GM21367 (cell line): Measurements from ENCODE around the gene C2.

Experiments used
- ATAC-seq: cut with Tn5 transposase; IDR thresholded peaks from one replicate; pipeline ENCODE4 v1.9.1; 2021; ENCODE audit not compliant: unreplicated experiment

Gene C2

DNA sequence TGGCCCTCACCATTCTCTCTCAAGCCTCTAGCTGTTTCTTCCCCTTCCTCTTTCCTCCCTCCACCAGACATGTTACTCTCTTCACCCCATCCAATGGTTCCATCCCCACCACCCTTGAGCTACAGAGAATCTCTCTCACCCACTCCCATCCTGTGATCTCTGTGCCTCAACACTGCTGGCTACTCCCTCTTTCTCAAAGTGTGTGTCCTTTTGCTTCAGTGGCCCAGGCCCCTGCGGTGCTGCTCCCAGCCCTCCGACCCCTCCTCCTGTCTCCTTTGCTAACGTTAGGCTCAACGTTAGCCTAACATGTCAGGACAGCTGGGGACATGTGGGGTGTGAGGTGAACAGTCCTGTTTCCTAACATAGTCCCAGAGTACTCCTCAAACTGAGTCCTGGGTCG, 25.4 kb downstream of the C2 start:
- no peak for ATAC-seq

DNA sequence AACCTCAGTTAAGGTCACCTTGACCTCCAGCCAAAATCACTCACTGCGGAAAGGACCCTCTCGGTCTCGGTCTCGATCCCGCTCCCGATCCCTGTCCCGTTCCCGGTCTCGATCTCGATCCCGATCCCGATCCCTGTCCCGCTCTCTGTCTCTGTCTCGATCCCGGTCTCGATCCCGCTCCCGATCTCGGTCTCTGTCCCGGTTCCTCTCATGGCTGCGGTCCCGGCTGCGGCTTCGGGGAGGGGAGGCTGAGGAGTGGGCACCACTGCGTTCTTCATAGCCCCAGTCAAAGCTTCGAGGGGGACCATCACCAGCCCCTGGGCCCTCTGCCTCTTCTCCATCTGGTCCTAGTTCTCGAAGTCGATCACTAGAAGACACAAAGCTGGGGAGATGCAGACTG, 27.0 kb downstream of the C2 start:
- no peak for ATAC-seq

DNA sequence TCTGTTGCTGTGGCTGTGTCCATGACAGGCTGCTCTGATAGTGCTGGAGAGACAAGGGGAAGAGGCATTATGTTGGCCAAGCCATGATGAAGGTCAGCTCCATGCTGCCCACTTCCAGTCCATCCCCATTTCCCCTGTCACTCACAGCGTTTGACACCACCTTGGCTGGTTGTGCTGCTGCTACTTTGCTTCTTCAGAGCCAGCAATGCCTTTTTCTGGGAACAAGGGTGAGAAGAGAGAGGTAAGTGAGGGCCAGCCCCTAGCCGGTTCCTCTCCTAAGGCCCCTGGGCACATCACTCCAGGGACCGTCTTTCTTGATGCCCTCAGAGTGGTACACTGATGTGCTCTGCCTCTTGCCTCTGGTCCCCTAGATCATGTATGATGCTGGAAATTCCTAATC, 29.3 kb downstream of the C2 start:
- ATAC-seq = no peak

GRCh38 chr6:31958412-31958740, 30.9 kb downstream of the C2 start:
- ATAC-seq = no peak

DNA sequence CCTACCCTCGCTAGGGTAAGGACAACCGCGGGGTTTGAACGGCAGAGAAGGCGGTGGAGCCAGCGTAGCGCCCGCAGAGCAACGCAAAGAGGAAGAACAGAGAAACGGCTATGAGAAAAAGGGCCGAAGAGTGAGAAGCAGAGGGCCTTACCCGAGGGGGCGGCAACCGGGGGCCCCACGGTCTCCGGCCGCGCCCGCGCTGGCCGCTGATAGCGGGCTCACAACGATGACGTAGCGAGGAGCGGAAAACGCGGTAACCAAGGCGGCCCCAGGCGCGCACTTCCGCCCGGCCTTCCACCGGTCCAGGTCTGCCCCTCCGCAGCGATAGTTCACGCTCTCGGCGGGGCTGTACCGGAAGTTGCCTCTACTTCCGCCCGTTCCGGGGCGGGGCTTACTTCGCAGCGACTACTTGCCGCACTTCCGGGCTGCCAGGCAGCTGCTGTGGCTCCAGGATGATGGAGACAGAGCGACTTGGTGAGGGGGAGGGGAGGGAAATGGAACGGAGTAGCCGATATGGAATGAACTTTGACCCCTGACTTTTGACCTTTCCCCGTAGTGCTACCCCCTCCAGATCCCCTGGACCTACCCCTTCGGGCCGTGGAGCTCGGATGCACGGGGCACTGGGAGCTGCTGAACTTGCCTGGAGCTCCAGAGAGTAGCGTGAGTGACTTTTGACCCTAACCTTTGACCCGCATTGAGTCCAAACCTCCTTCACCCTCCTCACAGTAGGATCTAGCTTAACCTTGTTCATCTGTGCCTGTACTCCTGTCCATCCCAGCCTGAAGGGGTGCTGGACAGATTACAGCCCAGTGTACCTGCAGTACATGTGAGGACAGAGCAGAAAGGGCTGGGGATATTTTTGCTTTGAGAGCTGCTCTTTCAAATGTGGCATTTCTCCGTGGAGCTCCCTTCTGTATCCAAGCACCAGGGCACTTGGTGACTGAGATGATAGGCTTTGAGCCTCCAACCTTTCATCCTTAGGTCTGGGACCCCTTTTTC, 31.5 kb downstream of the C2 start, which contains the start of the genes NELFE and SKIC2:
Gene NELFE (minus strand): TSS at position 231 of the 999 bp plus-strand sequence. CDS start 525 bp downstream, outside the sequence.
Gene SKIC2 (plus strand): TSS at position 435 of the 999 bp plus-strand sequence. CDS start 18 bp downstream, at position 453.
- peak; percentile 84 for ATAC-seq

GRCh38 chr6:31961616-31962015, 34.1 kb downstream of the C2 start:
- ATAC-seq = no peak

DNA sequence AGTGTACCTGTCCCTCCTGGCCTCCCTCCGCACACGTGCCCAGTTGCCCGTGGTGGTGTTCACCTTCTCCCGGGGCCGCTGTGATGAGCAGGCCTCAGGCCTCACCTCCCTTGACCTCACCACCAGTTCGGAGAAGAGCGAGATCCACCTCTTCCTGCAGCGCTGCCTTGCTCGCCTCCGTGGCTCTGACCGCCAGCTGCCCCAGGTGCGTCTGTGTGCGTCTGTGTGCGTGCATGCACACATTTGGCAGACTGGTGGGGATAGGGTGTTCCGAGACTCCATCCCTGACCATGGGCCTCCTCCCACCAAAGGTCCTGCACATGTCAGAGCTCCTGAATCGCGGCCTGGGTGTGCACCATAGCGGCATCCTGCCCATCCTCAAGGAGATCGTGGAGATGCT, 36.4 kb downstream of the C2 start:
- no peak for ATAC-seq

DNA sequence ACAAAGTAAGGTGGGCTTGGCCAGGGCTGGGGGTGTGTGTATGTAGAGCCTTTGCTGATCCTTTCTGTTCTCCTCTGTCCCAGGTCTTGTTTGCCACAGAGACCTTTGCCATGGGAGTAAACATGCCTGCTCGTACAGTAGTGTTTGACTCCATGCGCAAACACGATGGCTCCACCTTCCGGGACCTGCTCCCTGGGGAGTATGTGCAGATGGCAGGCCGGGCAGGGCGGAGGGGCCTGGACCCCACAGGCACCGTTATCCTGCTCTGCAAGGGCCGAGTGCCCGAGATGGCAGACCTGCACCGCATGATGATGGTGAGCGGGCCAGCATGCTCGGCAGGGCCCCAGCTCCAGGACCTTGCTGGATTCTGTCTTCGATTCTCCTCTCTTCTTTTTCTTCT, 38.2 kb downstream of the C2 start:
- no peak for ATAC-seq

DNA sequence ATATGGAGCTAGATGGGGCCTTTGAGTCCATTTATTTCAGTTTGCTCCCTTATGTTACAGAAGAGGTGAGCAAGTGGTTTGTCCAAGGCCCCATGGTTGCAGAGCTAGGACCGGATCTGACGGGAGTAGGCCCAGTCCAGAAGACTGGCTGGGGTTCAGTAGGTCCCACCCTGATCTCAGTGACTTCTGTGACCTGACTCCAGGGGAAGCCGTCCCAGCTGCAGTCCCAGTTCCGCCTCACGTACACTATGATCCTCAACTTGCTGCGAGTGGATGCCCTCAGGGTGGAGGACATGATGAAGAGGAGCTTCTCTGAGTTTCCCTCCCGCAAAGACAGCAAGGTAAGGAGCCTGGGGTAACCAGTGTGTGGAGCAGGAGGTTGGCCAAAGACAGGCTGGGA, 39.0 kb downstream of the C2 start:
- no peak for ATAC-seq

DNA sequence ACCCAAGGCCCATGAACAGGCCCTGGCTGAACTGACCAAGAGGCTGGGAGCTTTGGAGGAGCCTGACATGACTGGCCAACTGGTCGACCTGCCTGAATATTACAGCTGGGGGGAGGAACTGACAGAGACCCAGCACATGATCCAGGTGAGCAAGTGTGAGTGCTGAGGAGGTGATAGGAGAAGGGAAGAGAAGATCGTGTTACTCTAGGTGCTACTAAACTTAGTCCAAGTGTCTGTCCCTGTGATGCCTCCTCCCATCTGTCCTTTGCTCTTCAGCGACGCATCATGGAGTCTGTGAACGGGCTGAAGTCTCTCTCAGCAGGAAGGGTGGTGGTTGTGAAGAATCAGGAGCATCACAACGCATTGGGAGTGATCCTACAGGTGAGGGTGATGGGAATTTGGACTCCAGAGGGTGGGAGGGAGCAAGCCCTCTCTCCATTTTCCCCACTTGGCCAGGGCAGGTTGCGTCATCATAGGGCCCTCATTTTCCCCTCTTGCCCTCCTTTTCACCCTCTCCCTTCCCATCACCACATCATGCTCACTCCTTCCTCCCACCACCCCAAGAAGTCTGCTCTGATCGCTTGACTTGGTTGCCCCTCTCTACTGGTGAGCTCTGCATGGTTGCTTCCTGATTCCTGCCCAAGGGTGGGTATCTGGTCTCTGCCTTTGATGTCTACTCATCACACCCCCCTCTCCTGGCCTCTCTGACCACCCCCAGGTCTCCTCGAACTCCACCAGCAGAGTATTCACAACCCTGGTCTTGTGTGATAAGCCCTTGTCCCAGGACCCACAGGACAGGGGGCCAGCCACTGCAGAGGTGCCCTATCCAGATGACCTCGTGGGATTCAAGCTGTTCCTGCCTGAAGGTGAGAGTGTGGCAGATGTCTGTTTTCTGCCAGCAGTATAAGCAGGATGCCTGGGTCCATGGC, 39.7 kb downstream of the C2 start:
- ATAC-seq = no peak

DNA sequence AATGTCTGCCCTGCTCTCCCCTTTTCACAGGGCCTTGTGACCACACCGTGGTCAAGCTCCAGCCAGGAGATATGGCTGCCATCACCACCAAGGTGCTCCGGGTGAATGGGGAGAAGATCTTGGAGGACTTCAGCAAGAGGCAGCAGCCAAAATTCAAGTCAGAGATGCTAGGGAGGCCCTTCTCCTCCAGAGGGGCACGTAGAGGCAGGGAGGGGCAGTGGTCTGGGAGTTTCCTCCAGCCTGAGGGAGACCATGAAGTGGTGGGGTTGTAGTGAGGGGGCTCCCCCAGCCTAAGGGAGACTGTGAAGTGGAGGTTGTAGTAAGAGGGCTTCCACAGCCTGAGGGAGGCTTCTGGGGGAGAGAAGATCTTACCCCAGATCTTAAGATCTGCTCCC, 40.4 kb downstream of the C2 start:
- no peak for ATAC-seq

- no peak for ATAC-seq
Observed at GRCh38 chr6:31968326-31968725, 40.8 kb downstream of the C2 start.

DNA sequence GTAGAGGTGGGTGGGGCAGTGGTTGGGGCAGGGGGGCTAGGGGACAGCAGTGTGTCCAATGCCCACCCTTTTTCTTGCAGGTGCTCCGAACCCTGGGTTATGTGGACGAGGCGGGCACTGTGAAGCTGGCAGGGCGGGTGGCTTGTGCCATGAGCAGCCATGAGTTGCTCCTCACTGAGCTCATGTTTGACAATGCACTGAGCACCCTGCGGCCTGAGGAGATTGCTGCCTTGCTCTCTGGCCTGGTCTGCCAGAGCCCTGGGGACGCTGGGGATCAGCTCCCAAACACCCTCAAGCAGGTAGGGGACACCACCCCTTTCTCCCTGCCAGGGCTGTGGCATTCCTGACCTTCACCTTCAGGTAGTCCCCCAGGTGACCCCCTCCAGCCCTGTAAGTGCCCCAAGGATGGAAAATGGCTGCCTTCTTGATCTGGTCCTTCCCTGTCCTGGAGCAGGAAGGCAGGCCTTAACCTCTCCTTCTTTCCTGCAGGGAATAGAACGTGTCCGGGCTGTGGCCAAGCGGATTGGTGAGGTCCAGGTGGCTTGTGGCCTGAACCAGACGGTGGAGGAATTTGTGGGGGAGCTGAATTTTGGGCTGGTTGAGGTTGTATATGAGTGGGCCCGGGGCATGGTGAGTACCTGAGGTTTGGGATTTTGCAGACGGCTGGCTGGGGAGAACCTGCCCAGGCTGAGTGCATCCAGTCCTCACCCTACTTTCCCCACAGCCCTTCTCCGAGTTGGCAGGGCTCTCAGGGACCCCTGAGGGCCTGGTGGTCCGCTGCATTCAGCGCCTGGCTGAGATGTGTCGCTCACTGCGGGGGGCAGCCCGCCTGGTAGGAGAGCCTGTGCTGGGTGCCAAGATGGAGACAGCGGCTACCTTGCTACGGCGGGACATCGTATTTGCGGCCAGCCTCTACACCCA, 41.5 kb downstream of the C2 start:
- ATAC-seq = no peak

DNA sequence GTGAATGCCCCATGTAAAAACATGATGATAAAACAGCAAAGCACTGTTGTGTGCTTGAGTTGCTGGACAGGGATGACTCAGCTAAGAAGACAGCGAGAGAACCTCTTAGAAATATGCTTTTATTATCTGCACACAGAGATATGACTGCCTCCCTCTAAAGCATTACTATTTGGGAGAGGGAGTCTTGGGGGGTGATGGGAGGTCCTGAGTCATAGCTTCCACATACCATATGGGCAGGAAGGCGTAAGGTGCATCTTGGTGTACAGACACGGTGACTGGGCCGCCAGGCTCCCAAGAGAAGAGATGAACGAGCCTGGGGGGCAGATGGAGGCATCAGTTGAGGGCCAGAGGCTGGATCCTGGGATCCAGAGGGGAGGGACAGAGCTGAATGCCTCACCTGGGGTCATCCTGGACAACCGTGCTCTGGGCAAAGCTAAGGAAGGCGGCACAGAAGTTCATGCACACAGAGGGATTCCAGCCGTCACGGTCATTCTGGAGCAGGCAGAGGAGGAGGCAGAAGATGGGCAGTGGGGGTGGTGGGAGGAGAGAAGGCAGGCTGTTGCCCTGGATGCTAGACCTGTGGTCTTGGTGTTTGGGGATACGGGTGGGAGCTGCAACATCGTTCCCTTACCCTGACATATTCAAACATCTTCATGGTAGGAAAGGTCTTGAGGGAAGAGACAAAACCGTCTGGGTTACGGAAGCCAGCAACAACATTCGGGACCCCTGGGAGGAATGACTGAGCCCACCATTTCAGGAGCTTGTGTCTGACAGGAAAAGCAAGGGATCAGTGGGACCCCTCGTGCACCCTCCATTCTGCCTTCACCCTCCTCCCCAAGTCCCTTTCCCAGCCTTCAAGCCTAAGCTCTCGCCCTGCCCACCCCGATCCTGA, 42.4 kb downstream of the C2 start:
- no peak for ATAC-seq

DNA sequence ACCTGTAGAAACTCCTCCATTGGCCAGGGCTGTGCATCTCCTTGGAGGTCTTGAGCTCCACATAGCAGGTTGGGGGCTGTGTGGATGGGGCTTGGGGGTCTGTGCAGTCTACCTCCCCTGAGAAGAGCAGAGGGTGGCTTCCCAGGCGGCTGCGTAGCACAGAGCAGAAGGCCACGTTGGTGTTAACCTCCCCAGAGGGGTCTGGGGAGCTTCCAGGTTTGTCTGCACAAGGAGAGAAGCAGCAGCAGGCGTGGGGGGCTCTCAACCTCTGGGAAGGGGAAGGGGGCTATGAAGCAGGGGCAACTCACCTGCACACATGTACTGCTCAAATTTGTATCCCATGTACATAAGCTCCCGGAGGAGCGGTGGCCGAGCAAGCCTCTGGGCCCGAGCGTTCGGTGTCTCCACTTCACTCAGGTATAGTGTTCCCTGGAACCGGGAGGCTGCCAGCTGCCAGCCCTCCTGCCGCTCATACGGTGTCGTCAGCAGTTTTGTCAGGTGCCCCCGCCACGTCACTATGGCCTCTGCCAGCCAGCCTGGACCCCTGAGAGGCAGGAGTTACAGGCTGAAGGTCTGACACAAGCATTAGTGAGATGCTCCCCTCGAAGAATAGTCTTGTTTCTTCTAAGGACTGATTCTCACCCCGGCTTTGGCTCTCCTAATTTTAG, 43.2 kb downstream of the C2 start:
- no peak for ATAC-seq

GRCh38 chr6:31971279-31971992, 43.9 kb downstream of the C2 start:
- no peak for ATAC-seq

DNA sequence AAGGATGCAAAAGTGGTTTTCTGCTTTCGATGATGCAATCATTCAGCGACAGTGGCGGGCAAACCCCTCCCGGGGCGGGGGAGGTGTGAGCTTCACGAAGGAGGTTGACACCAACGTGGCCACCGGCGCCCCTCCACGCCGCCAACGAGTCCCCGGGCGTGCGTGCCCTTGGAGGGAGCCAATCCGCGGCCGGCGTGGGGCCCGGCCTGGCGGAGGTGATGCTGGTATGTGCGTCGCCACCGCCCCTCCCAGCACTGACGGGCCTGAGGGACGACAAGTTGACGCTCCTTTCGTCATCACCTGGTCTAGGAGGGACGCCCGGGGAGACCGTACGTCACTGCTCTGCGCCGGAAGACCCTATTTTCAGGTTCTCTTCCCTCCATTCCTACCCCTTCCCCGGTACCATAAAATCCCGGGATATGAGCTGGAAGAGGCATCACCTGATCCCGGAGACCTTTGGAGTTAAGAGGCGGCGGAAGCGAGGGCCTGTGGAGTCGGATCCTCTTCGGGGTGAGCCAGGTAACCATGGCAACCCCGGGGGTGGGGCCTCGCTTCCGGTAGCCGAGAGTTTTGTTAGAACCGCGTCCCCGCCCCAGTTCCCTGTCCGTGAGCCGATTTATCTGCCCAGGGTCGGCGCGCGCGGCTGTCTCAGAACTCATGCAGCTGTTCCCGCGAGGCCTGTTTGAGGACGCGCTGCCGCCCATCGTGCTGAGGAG, 44.6 kb downstream of the C2 start, which contains the start of gene DXO:
Gene DXO (minus strand): TSS at position 146 of the 716 bp plus-strand sequence. CDS start 463 bp downstream, outside the sequence.
- peak; percentile 68 for ATAC-seq
